ENCODE results near the gene ADAM30.

Gene ADAM30

DNA sequence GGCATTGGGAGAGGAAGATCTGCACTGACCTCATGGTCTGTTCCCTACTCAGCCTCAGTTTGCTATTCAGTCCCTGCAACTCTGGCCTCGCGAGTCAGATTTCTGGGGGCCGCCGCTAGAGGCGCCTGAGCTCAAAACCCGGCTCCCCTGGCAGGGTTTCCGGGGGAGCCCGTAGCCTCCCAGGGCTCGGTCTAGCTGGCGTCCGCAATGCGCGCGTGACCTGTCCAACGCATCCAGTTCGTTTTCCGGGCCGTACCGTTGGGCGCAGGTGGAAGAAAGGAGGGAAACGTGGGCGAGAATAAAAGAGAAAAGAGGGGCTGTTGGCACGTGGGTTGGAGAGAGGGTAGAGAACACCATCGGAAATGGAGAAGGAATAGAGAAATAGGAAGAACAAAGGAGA, at the start of gene ADAM30:
TSS of gene ADAM30 (minus strand) at position 213 of the 400 bp plus-strand sequence. CDS start at position 34, 179 bp downstream.
- DNase-seq = no peak

DNA sequence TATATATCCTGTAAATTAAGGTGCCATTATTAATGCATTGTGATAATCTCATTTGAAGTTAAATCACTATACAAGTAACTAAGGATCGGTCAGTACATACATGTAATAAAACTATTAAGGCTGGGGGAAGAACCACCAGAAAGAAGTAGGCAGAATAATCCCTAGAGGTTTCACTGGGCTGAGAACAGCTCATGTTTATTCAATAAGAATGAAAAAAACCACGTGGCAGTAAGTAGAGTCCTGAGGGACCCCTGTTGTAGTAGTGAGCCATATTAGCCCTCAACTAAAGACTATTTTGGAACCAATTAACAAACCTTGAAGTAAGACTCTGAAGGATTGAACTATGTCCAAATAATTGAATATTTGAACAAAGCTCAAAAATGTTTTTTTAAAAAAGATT, 46.9 kb upstream of the ADAM30 start:
- DNase-seq = no peak

DNA sequence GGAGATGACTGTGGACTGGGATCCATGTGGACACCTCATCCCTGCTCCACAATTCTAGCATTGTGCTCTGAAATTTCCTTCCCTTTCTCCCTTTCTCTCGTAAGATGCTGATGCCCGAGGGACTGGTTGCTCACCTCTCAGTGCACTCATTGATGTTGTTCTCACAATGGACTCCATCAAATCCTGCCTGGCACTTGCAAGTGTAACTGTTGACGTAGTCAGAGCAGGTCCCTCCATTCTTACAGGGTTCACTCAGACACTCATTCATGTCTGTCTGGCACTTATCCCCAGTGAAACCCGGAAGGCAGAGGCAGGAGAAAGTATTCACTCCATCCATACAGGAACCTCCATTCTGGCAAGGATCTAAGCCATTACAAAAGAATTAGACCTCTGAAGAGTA, 45.1 kb upstream of the ADAM30 start:
- DNase-seq = no peak

DNA sequence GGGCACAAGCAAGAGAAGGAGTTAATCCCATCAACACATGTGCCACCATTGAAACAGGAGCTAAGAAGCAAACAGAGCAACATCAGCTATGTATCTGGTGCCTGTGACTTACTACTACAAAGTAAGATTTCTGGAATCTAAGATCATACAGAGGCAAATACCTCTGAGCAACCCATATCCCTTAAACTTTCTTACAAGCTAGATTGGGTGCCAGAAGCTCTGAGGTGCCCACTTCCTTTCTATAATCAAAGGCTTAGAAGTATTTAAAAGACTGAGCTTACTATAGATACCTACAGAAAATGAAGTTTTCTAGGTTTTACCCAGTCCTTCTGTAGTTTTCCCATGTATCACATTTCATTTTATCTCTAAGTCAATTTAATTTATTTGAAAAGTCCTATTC, 44.4 kb upstream of the ADAM30 start:
- DNase-seq = no peak

DNA sequence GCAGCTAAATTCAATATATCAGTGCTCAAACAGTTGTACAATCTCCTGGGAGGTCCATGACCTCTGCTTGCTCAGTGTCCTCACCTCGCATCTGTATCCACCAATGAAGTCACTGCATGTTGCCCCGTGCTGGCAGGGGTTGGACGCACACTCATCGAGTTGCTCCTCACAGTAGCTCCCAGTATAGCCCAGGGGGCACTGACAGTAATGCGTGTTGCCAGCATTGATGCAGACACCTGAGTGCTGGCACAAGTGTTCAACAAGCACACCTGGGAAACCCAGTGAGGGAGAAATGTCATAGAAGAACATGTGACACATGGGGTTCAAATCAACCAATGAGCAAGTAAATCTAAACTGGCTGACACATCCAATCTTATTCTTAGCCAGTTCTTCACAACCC, 40.9 kb upstream of the ADAM30 start:
- no peak for DNase-seq

DNA sequence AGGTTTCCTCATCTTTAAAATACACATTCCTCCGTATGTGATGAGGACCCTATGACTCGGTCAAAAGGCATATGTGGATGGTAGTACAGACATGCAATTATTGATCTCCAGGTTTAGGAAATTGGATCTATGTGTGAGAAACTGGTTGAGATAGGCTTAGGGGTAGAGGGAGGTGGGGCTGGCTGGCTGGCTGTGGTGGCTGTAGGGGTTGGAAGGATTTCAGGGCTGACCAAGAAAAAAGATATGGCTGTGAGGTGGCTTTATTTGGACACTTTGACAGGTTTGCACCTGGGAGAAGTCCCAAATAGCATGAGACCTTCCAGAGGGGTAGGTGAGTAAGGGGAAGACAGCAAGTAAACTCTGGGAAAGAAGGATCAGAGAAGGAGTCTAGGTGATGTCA, 39.6 kb upstream of the ADAM30 start:
- DNase-seq = no peak

DNA sequence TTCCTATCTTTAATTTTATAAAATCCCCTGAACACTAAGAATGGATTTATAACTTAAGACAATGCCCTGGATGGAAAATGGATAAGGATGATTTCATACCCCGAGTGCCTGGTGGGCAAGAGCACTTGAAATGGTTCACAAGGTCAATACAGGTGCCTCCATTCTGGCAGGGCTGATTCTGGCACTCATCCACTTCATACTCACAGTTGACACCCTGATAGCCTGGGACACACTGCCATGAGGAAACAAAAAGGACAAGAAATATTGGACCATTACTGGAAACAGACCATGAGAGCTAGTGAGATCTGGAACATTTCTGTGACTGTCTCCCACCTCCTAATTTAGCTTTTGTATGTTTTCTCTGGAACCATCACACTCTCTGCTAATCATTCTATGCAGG, 39.1 kb upstream of the ADAM30 start:
- DNase-seq = no peak

DNA sequence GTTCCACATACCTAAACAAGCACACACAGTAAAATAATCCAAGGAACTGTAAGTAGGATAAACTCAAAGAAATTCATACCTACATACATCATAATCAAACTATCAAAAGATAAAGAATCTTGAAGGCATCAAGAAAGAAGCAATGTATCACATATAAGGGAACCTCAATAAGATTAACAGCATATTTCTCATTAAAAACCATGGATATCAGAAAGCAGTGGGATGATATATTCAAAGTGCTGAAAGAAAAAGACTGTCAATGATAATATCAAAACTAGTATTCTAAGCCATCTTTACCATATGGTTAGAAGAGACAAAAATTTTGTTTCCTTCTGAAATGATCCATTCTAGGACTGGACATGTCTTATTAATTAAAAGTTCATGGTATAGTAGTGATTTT, 37.1 kb upstream of the ADAM30 start:
- DNase-seq = no peak

DNA sequence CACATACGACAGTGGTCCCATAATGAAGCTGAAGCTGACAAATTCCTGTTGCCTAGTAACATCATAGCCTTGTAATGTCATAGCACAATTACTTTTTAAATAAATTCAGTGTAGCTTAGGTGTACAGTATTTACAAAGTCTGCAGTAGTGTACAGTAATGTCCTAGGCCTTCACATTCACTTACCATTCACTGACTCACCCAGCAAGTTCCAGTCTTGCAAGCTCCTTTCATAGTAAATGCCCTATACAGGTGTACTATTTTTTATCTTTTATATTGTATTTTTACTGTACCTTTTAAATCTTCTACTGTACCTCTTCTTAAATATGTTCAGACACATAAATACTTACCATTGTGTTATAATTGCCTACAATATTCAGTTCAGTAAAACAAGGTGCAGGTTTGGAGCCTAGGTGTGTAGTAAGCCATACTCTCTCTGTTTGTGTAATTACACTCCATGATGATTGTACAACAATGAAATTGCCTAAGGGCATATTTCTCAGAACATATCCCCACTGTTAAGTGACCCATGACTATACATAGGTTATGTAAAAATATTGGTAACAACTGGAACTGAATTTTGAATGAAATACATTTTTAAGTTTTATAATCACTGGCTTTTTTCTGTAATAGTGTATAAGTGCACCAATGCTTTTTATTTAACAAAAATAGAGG, 33.5 kb upstream of the ADAM30 start:
- DNase-seq = no peak

DNA sequence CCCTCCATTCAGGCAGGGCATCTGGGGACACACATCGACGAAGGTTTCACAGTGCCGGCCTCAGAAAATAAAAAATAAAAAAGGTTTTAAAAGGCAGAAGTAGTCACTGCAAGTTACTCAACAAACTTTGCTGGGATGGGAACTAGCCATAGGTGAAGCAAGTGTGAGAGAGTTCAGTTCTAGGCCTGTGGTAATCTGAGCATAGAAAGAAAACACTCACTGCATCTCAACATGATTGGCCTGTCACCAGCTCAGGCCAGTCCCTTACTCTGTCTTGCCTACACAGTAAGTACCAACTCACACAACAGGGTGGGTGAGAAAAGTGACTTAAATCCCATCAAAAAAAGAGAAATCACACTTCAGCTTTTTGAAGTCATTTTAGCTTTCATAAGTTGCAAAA, 30.2 kb upstream of the ADAM30 start:
- no peak for DNase-seq

DNA sequence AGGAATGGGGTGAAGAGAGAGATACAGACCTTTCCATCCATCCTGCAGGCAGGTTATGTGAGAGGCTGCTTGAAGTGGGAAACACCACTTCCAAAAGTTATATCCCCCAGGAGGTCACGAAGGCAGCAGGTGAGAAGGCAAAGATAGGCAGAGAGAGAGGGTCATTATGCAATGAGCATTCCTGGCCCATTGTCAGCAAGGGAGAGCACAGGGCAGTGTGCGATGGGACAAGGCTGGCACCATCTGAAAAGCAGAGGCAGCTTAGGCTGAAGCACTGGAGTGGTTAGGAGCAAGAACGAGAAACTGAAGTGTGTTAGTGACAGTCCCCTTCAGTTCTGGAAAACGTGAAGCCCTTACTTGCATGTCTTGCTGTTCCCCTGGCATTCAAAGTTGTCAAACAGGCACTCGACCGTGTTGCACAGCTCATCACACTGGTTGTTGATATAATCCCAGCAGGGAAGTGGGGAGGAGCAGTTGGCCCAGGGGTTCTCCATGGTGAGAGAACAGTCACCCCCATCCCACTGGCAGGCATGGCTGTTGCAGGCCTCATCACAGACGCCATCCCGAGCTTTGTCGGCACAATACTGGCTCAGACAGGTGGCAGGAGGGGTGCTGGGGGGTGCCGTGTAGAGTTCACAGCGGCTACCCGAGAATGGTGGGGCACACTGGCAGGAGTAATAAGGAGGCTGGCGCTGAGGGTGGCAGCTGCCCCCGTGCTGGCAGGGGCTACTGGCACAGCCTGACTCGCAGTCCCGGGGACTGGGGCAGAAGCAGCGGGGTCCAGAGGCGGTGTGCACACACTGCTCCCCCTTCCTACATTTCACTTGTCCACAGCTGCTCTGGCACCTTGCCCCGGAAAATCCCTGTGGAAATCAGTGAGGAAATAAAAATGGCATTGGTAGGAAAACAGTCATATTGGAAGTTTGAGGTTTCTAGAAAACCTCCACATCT, 28.9 kb upstream of the ADAM30 start:
- no peak for DNase-seq

DNA sequence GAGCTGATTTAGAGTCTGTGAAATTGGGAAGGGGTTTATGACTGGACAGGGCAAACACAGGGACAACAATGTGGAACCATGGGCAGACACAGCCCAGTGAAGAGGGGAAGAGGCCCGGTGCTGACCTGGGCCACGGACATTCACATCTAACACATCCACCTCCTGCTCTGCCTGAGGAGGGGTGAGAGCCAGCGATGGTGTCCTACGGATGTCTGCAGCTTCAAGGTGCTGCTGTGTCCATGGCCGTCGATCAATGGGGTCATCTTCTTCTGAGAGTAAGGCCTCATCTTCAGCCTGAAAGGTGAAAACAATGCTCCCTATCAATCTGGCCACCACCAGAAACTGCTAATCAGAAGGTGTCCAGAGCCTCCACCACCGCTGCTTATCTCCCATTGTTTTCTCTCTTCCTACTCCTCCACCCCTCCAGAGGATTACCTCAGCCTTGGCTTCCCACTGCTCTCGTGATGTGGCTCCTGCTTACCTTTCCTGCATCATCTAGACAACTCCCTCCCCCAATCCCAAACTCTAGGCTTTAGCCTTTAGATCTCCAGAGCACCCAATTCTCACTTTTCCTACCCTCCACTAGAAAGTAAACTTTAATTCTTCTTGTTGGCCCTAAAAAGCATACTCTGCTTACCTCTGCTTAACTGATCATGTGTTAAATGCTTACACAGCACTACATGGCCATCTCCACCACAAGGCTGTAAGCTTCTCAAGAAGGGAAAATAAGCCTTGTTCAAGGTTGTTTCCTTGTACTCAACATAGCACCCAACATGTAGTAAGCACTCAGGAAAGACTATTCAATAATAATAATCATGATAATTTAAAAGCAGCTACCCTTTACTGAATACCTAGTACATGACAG, 24.0 kb upstream of the ADAM30 start:
- no peak for DNase-seq

DNA sequence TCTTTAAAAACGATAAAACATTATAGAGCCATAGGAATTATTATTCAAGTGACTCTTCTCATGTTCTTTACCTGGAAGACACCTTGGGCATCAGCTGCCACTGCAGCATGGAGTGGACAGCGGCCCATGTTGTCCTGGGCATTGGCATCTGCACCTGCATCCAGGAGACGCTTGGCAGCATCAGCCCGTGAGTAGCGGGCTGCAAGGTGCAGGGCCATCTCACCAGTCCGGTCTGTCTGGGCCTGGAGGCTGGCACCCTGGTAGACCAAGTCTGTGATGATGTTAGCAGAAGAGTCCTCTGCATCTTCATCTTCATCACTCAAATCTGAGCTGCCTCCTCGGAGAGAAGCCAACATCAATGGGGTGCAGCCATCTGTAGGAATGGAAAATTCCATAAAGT, 22.9 kb upstream of the ADAM30 start:
- DNase-seq = no peak

DNA sequence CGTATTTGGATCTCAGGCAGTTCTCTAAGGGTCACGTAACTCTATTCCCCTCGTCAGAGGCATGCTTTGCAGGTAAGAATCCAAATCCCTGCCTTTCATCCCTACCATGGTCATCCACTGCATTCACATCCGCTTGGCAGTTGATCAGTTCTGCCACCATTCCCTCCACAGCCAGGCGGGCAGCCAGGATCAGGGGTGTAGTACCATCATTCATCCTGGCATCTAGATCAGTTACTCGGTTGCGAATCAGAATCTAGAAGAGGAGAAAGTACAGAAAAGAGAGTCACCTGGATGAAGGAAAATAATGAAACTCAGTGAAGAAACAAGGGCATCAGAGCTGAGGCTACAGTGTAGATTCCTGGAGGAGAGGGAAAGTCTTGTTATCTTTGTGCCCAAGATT, 22.0 kb upstream of the ADAM30 start:
- DNase-seq = no peak

DNA sequence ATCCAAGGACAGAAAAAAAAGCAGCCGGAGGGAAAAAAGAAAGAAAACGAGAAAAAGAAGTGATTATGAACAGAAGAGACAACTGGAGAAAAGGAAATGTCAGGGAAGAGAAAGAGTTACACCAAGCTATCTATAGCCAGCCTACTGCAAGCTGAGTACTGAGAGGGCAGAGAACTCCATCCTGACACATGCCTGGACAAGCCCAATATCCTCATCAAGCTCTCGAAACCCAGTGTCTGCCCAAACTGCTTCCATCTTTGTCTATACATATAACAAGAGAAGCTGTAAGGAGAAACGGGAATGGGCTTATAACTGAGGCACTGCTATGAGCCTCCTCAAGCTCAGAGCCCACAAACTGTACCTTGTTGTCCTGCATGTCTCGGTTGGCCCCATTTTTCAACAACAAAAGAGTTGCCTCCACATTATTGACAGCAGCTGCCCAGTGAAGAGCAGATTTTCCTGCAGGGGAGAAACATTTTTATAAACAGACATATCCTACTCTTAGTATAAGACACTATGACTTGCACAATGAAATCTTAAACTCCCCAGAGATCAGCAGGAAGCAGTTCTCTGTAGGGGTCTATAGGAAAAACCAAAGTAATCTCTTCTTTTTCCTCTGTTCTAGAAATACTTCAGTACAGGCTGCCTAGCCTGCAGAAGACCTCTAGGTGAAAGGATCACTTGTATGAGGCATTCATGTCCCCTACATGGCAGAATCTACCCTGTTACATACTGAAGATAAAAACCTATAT, 21.2 kb upstream of the ADAM30 start:
- no peak for DNase-seq

DNA sequence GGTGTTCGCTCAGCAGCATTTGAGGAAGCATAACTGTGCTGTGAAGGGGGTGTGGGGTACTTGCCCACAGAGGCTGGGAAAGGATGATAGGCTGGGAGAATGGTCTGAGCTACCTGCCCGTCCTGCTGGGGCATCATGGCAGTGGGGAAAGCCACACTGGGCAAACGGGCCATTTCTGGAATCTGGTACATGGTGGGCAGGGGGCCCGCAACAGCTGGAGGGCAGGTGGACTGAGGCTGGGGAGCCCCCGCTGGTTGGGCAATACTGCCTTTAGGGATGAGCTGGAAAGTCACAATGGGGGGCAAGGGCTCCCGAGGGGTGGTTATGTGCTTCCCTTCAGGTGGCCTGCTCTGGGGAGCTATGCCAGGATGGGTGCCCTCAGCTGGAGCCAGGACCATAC, 19.2 kb upstream of the ADAM30 start:
- DNase-seq = no peak

DNA sequence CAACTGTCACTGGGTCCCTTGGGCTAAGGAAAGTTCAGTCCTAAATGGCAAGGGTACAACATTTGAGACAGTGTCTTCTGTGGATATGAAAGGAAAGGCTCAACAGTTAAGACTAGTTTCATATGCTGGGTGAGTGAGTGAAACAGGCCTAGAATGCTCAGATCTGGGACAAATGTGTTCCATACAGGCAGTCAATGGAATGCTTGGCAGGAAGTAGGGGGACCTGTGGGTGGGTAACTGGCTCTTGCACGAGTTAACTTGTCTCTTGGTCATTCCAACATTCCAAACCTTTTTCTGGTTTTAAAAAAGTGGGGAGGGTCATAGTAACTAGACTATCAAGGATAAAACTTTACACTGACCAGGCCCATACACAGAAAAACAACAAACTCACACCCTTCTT, 17.8 kb upstream of the ADAM30 start:
- no peak for DNase-seq

DNA sequence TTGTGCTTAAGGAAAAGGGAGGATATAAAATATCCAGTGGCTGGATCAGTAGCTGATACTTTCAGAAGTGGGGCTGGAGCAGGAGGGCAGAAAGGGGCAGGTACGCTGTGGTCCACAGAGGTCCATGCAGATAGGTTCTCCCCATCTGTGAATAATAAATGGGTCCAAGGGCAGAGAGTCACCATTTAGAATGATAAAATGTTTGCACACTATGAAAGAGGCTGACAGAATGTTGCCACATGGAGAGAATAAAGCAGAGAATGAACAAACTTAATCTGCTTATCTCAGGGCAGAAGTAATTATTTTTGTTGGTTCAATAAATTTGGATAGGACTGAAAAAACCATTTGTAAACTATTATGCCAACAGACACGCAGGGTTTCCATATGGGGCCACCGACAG, 16.6 kb upstream of the ADAM30 start:
- no peak for DNase-seq

DNA sequence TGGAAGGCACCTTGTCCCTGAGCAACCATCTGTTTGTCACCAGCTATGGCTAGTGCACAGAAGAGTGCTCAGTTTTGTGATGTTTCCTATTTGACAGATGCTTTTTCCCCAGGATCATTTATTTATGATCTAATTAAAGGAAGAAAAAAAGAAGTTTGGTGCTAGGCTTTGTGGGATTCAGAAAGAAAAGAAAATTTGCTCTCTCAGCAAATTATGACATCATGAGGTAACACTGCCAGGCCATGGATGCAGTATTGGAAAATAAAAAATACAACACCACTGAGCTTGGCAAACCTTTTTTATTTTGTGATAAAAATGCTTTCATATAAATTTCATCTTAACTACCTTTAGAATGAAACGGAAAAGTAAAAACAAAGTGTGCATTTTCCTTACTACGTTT, 15.5 kb upstream of the ADAM30 start:
- no peak for DNase-seq

DNA sequence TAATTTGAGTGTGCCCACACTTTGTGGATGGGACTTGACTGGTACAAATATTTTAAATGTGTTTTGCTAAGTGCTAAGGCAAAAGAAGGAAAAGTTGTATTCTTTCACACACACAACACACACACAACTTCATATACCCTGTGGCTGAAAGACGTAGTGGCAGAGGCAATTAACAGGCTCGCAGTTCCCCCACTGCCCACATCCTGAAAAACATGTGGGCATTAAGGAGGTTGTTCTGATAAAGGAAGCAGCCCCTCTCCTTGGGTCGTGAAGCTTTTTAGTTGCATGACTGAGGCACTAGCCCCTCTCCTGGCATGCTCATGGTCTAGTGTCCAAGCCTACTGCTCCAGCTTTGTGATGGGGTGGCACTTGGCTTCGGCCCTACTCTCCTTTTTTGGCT, 14.3 kb upstream of the ADAM30 start:
- no peak for DNase-seq

DNA sequence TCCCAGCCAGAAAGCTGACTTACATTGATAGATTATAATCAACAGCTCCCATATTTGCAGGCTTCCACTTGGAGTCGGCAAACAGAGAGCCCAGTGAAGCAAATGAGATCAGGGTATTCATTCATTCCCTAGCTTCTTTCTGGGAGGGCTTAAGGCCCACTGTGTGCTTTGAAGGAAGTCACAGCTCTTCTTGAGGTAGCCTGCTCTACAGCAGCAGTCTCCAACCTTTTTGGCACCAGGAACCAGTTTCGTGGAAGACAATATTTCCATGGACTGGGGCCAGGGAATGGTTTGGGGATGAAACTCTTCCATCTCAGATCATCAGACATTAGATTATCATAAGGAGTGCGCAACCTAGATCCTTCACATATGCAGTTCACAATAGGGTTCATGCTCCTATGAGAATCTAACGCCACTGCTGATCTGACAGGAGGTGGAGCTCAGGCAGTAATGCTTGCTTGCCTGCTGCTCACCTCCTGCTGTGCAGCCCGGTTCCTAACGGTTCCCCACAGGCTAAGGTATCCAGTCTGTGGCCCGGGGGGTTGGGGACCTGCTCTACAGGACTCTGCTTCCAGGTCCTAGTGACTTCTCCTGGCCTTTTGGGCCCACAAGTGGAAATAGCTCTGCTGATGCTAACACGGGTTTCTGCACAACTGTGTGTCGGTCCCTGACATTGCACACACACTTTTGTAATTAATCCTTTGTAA, 13.7 kb upstream of the ADAM30 start:
- no peak for DNase-seq

DNA sequence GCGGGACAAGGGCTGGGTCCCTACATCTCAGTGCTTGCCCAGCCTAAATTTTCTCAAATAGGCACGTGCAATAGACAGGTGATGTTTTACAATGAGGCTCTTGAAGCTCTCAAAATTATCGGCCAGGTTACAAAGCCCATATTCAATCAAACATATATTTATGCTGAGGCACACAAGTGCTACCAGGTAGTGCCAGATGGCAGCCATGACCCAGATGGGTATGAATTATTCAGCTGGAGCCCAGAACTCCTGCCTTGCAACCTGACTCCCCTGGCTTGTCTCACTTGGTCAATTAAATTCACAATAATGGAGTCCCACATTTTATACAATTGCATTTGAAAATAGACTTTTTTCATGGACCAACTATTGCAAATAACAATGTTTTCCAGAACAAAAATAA, 12.3 kb upstream of the ADAM30 start:
- DNase-seq = no peak

Data from midbrain (tissue), 1 donor.